GM12801 (cell line): ENCODE data around the gene ADAMTS5.

ENCODE experiments used
- CTCF ChIP-seq: IDR thresholded peaks from one replicate; pipeline ENCODE4 v1.5.1; 2011; ENCODE audit warnings: control low read depth; ENCODE audit not compliant: insufficient read length; ENCODE audit errors: extremely low read depth

The ADAMTS5 gene

DNA sequence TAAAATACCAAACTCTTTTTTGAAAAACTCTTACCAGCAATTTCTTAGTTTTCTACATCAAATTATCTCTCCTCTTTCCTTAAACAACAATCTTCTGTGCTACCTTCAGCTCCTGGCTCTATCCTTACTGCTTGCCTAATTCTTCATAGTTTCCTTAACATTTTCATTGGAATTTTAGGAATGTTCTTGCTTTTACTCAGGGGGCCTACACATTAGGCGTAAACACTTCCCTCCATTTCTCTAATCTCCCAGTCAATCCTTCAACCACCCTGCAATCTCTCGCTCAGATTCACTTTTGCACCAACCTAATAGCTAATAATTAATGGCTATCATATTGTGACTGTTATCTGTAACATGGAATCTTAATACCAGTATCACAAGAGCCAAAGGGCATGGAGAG lies 50.1 kb downstream of the ADAMTS5 start:
- TF ChIP-seq CTCF: no peak

DNA sequence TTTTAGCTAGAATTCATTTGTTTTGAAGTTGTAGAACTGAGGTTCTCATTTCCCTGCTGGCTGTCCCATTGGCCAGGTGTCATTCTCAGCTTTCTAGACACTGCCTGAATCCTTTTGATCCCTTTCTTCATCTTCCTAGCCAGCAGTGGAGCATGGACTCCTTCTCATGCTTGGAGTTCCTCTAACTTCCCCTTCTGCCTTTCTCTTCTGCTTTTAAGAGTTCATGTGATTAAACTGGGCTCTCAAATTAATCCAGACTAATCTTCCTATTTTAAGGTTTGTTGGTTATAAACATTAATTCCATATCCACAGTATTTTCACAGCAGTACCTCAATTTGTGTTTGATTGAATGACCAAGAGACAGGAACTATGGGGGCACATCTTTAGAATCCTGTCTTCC lies 52.3 kb downstream of the ADAMTS5 start:
- TF ChIP-seq CTCF: no peak

DNA sequence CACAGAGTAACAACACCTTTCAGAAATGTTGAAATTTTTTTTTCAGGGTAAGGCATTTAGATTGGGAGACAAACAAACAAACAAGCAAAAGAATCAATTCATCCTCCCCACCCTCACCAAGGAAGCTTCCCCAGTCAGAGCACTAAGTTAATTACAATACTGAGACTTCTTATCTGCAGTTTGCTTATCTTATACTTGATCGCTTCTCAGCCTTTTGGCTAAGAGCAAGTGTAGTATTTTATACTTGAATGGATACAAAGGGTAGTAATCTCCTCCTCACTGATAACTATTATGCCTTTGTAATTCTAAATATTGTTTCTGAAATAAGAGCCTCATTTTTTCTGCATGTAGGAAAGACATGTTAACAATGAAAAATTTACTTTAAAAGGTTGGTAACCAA lies 54.4 kb downstream of the ADAMTS5 start:
- TF ChIP-seq CTCF: no peak

GRCh38 chr21:26909972-26910371 lies 56.9 kb downstream of the ADAMTS5 start:
- no peak for TF ChIP-seq CTCF

- TF ChIP-seq CTCF: no peak
Observed at GRCh38 chr21:26900980-26901379, 65.9 kb downstream of the ADAMTS5 start.

DNA sequence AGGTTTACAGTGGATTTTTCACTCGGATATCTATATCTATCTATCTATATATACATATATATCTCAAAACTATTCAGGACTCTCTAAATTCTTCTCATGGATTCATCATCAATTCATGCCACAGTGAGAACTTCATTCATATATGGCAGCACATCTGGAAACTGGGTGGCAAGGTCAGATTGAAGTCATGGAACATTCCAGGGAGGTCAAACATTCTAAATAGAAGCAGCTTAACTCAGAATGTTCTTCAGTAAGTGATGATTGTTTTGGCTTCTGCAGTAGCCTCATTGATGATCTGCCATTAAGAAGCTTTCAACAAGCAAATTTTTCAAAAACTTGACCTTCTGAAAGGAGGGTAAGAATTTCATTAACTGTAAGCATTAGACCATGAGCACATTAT lies 74.7 kb downstream of the ADAMTS5 start:
- no peak for TF ChIP-seq CTCF

DNA sequence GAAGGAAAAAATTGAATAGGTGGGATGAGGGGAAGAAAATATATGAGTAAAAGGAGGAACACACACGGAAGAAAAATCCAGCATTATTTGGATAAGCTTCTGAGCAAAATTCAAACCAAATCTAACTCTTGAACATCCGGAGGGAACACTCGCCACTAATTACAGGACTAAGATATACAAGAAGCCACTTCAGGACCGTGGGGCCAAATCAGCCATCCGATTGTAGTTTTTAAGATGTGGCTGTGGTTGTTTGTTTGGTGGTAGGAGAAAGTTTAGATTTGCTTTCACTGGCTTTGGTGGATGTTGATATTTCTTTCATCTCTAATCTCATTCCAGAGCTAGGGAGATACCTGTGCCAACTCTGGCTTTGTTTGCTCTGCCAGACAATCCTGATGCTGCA lies 78.0 kb downstream of the ADAMTS5 start:
- TF ChIP-seq CTCF: no peak

DNA sequence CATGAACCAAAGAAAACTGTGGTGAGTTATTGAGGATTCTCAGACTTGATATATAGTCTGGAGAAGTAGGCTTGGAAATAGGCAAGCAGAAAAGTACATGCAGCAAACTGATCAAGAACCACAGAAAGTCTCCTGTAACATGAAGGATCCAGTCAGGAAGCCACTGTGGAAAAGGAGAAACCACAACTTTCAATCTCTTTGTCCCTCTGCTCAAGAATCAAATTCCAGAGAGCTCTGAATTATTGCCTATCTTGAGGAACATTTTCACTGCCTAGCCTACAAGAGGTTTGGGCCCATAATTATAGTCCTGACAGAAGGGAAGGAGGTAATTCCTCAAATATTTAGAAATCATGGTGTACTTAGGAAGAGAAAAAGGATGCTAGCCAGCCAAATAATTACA lies 78.6 kb downstream of the ADAMTS5 start:
- no peak for TF ChIP-seq CTCF
